Urinary bladder (tissue), 4 donors: ENCODE results near the gene LDLRAD4. TPM values are rescaled to one million over a fixed set of nuclear protein-coding genes. Genes with fewer than 3 reads are reported as not detected.
A peak's percentile ranks its signal among the peaks of the same experiment; 100 is the strongest.

ENCODE experiments used
- DNase-seq: peaks from one replicate; pipeline ENCODE4 v3.0.0-alpha.2; 2015; ENCODE audit errors: extremely low spot score
- H3K27ac ChIP-seq: one replicate; pipeline ENCODE4 v1.5.1; 2013; ENCODE audit warnings: low read depth, mild to moderate bottlenecking, moderate library complexity
- H3K36me3 ChIP-seq: one replicate; pipeline ENCODE4 v1.6.1; 2013; ENCODE audit warnings: mild to moderate bottlenecking, moderate library complexity; ENCODE audit not compliant: insufficient read depth
- H3K4me1 ChIP-seq: one replicate; pipeline ENCODE4 v1.6.1; 2013; ENCODE audit warnings: mild to moderate bottlenecking, moderate library complexity; ENCODE audit not compliant: insufficient read depth
- H3K4me3 ChIP-seq: one replicate; pipeline ENCODE4 v1.5.1; 2013; ENCODE audit warnings: low read depth, low read length
- WGBS: extraction: QIAGEN DNeasy Blood & Tissue Kit; methylation state at CpG from one replicate; pipeline ENCODE4 v1.1.7; 2013; 5-methylcytosine and 5-hydroxymethylcytosine counted together
- polyA plus RNA-seq: library from polyadenylated mRNA; stranded (reverse); fragments of 200-250 nt; gene quantifications from one replicate; pipeline ENCODE4 v1.2.3, GENCODE V29; 2013
- total RNA-seq: library from RNA; depleted of rRNA; stranded (reverse); fragments of >200 nt; gene quantifications from one replicate; pipeline ENCODE4 v1.2.3, GENCODE V29; 2014
- donor health status: healthy with polysubstance abuse.
- donor health status: healthy.

Gene LDLRAD4
- total and polyA plus RNA-seq, 2 donors: 13.8 to 52.3 TPM

DNA sequence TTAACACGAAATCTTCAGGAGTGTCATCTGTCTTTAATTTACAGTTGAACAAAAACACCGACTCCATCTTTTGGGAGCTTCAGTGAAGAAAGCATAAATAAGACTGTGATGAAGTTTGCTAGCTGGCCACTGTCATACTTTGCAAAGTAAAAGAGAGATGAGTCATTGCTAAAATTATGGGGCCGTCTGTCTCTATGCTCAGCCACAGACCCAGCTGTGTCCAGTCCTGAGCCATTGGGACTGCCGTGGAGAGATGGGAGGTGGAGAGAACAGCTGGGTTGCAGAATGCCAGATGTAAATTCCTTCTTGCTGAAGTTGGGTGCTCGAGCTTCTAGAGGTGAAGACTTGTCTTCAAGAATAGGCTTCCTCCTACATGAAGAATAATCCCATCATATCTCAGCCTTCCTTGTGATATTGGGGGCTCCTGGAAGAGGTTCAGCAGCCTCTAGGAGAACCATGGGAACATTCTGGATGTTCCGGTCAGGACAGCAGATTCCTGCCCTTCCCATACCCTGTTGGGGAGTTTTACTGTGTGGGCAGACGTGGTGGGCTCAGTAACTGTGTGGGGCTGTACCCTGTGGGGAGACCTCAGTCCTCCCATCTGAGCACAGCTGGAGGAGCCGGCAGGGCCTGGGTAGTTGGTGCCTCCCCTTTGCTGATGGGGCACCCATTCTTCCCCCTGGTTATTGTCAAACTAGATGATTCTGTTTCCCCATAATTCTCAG lies 71.1 kb downstream of the LDLRAD4 start:
- Histone ChIP-seq H3K27ac (no peak overlapping the region), H3K4me3 (no peak overlapping the region), H3K36me3 (no peaks in the 10 kb centered on the region), H3K4me1 (no peaks in the 10 kb centered on the region)
- WGBS: 59% methylated on average over 8 of the region's 8 CpGs
- no peak for DNase-seq

GRCh38 chr18:13290856-13291271 lies 72.3 kb downstream of the LDLRAD4 start:
- WGBS: 91% methylated on average over 7 of the region's 7 CpGs
- H3K4me1 ChIP-seq: no peaks in the 10 kb centered on the region
- no peak for DNase-seq
- no peaks in the 10 kb centered on the region for H3K36me3 ChIP-seq
- no peak overlapping the region for H3K27ac ChIP-seq
- H3K4me3 ChIP-seq: no peak overlapping the region

- no peak overlapping the region for H3K27ac ChIP-seq
- no peaks in the 10 kb centered on the region for H3K4me1 ChIP-seq
- 95% methylated on average over 8 of the region's 8 CpGs for WGBS
- DNase-seq: no peak
- no peak overlapping the region for H3K4me3 ChIP-seq
- H3K36me3 ChIP-seq: no peaks in the 10 kb centered on the region
Observed at GRCh38 chr18:13291299-13291698, 72.7 kb downstream of the LDLRAD4 start.

DNA sequence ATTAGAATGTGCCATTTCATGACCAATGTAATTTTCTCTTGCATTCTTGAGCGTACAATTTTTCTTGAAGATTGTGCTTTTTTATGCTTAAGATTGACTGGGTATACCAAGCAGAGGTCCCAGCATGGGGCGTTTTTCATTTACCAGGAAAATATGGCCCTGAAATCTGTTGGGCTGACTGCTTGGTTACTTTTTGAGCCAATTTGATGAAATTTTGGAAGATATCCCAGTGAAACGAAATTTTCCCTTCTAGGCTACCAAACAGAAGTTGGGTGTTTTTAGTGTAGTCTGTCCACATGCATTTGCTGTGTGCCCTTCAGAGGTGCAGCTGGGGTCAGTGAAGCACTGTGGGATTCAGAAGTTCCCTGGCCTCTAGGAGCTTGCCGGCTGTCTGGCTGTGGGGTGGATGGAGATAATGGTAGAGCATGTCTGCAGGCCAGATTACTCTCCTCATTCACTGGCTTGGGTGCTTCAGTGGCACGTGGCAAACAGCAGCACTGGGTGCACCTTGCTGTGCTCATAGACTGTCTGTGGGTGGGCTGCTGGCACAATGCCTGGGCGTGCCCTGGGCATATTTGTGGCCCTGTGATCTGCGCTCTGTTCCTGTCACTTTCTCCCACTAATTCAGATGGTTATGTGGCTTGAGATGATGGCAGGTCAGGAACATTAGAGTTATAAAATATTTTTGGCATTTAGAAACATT lies 73.3 kb downstream of the LDLRAD4 start:
- WGBS: 87% methylated on average over 7 of the region's 7 CpGs
- no peak for DNase-seq
- Histone ChIP-seq H3K4me1 (no peaks in the 10 kb centered on the region), H3K4me3 (no peak overlapping the region), H3K27ac (no peak overlapping the region), H3K36me3 (no peaks in the 10 kb centered on the region)

- H3K4me1 ChIP-seq: no peaks in the 10 kb centered on the region
- 91% methylated on average over 12 of the region's 12 CpGs for WGBS
Observed at GRCh38 chr18:13292736-13293135, 74.2 kb downstream of the LDLRAD4 start.

DNA sequence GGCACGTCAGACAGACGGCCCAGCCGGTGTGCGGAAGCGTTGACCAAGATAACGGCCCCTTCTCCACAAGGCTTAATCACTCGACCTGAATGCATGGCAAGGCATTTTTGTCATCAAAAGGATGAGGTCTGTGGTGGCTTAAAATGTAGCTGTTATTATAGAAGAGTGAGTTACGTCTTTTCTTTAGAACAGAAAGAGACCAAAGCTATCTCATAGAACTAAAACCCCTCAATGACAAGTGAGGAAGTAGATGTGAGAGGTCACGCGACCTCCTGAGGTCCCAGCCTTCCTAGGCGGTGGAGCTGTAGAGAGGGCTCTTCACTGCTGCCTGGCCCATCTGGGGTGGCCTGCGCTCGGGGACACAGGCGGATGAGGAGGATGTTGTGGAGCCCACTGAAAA lies 75.7 kb downstream of the LDLRAD4 start:
- WGBS: 93% methylated on average over 14 of the region's 14 CpGs
- H3K4me3 ChIP-seq: no peak overlapping the region
- DNase-seq: no peak
- no peaks in the 10 kb centered on the region for H3K4me1 ChIP-seq
- no peak overlapping the region for H3K27ac ChIP-seq
- no peaks in the 10 kb centered on the region for H3K36me3 ChIP-seq

More at GRCh38 chr18:13292736-13293135, 74.2 kb downstream of the LDLRAD4 start:
- Histone ChIP-seq H3K27ac (no peak overlapping the region), H3K4me3 (no peak overlapping the region), H3K36me3 (no peaks in the 10 kb centered on the region)
- no peak for DNase-seq

DNA sequence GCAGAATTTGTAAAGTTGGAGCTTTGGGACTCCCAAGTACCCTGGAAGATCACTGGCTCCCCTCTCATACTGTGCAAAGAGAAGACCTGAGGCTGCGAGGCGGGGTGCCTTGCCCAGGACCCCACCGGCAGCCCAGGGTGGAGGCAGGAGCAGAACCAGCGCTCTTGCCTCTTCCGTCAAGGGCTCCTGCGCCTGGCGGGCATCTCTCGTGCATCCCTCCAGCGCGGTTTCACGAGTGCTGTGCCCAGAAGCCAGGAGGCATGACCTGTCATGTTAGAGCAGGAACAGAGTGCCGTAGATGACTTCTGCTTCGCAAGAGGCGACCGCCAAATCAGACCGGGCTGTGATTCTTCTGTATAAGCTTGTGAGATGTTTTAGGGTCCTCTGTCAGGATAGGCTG lies 77.3 kb downstream of the LDLRAD4 start:
- 96% methylated on average over 16 of the region's 16 CpGs for WGBS

GRCh38 chr18:13296867-13297574 lies 78.5 kb downstream of the LDLRAD4 start:
- Histone ChIP-seq H3K36me3 (no peaks in the 10 kb centered on the region), H3K4me1 (no peaks in the 10 kb centered on the region), H3K4me3 (no peak overlapping the region), H3K27ac (no peak overlapping the region)
- no peak for DNase-seq
- 88% methylated on average over 15 of the region's 15 CpGs for WGBS

More for the DNA sequence above, 77.3 kb downstream of the LDLRAD4 start:
- Histone ChIP-seq H3K27ac (no peak overlapping the region), H3K36me3 (no peaks in the 10 kb centered on the region), H3K4me1 (no peaks in the 10 kb centered on the region), H3K4me3 (no peak overlapping the region)
- no peak for DNase-seq

- whole genome bisulfite sequencing: 97% methylated on average over 10 of the region's 10 CpGs
- DNase-seq: no peak
- peaks cover 3% of the 10 kb centered on the region for H3K4me1 ChIP-seq
- no peaks in the 10 kb centered on the region for H3K36me3 ChIP-seq
- H3K27ac ChIP-seq: no peak overlapping the region
- H3K4me3 ChIP-seq: no peak overlapping the region
Observed at GRCh38 chr18:13298262-13298661, 79.7 kb downstream of the LDLRAD4 start.

GRCh38 chr18:13300029-13300428 lies 81.5 kb downstream of the LDLRAD4 start:
- DNase-seq: no peak
- Histone ChIP-seq H3K4me3 (no peak overlapping the region), H3K36me3 (no peaks in the 10 kb centered on the region), H3K4me1 (peaks cover 3% of the 10 kb centered on the region), H3K27ac (no peak overlapping the region)
- 70% methylated on average over 6 of the region's 6 CpGs for WGBS

GRCh38 chr18:13300796-13301195 lies 82.2 kb downstream of the LDLRAD4 start:
- Histone ChIP-seq H3K4me3 (no peak overlapping the region), H3K27ac (no peak overlapping the region), H3K4me1 (peaks cover 3% of the 10 kb centered on the region), H3K36me3 (no peaks in the 10 kb centered on the region)
- WGBS: 94% methylated on average over 17 of the region's 17 CpGs
- no peak for DNase-seq

GRCh38 chr18:13302040-13302439 lies 83.5 kb downstream of the LDLRAD4 start:
- Histone ChIP-seq H3K36me3 (no peaks in the 10 kb centered on the region), H3K27ac (no peak overlapping the region), H3K4me1 (peaks cover 3% of the 10 kb centered on the region), H3K4me3 (no peak overlapping the region)
- no peak for DNase-seq
- 44% methylated on average over 6 of the region's 6 CpGs for WGBS

DNA sequence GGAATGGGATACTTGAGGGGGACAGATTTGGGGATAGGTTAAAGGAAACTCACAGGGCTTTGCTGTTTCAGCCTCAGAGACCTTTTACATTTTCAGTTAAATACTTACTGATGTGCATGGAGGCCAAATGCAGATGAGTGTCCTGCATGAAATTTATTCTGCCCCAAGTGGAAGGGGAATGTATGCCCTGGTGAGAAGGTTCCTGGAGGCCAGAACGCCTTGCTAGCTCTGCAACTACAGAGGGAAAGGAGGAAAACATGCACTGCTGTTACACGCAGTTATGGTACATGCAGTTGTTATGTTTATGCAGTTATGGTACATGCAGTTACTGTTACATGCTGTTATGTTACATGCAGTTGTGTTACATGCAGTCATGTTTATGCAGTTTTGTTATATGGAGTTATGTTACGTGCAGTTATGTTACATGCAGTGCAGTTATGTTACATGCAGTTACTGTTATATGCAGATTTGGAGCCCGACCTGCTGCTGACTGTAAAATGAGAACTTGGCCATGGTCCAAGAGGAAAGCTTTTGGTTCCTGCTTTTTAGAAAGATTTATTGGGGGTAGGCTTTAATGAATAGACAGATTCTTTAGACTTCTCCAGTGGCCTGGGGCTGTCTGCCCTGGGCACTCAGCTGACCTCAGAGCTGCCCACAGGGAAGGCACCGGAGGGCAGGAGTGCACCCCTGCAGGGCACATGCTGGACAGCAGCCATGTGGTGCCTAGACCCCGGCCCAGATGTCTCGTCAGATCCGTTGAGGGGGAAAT lies 84.1 kb downstream of the LDLRAD4 start:
- 33% methylated on average over 8 of the region's 8 CpGs for WGBS
- Histone ChIP-seq H3K36me3 (no peaks in the 10 kb centered on the region), H3K4me1 (peaks cover 3% of the 10 kb centered on the region), H3K4me3 (no peak overlapping the region), H3K27ac (no peak overlapping the region)
- peak; percentile 57 for DNase-seq
